IMR-90 (cell line): ENCODE data around the gene HS6ST2. TPM values are rescaled to one million over a fixed set of nuclear protein-coding genes. Genes with fewer than 3 reads are reported as not detected.

Experiments
- ATAC-seq: fragments of 200-7000 bp; cut with Tn5 transposase; 2 replicates; pipeline ENCODE4 v1.9.1; 2020; ENCODE audit warnings: low read depth, mild to moderate bottlenecking, moderate library complexity
- BruUV-seq: library from RNA; stranded (reverse); fragments of 400-500 nt; replicated peaks from 2 replicates; lab custom pipeline; 2021; lab: Mats Ljungman, UMichigan
- CTCF ChIA-PET: fragments of 300-600 bp; formaldehyde crosslinking; extraction: SDS; loops from one replicate; lab custom pipeline; 2021; ENCODE audit warnings: antibody characterized with exemption; lab: Yijun Ruan, JAX
- POLR2A ChIA-PET: fragments of 300-600 bp; sonication (Branson Sonifier 250); formaldehyde crosslinking; loops from one replicate; lab custom pipeline; 2022; ENCODE audit warnings: antibody characterized with exemption; ENCODE audit not compliant: unreplicated experiment; lab: Charles Lee
- DNase-seq: peaks from one replicate; pipeline ENCODE4 v3.0.0; 2013
- H2AFZ ChIP-seq: replicated peaks from 2 replicates; pipeline ENCODE3; 2013; ENCODE audit warnings: low read length, mild to moderate bottlenecking; ENCODE audit not compliant: poor library complexity
- H2AK5ac ChIP-seq: 2 replicates; pipeline ENCODE4 v1.6.1; 2013; ENCODE audit warnings: low read depth, low read length, inconsistent platforms
- H2AK9ac ChIP-seq: replicated peaks from 2 replicates; pipeline ENCODE3; 2013; ENCODE audit warnings: mild to moderate bottlenecking, low read depth, low read length, moderate library complexity; ENCODE audit not compliant: poor library complexity
- H2BK120ac ChIP-seq: 2 replicates; pipeline ENCODE4 v1.6.1; 2013; ENCODE audit warnings: low read depth, low read length, inconsistent platforms
- H2BK15ac ChIP-seq: 3 replicates; pipeline ENCODE4 v1.6.1; 2013; ENCODE audit warnings: low read depth, low read length, inconsistent platforms
- H2BK20ac ChIP-seq: 2 replicates; pipeline ENCODE4 v1.6.1; 2013; ENCODE audit warnings: low read depth, mild to moderate bottlenecking, inconsistent platforms, low read length, moderate library complexity
- H2BK5ac ChIP-seq: 2 replicates; pipeline ENCODE4 v1.6.1; 2013; ENCODE audit warnings: mild to moderate bottlenecking, low read depth, low read length, inconsistent platforms; ENCODE audit not compliant: poor library complexity, severe bottlenecking
- H3K14ac ChIP-seq: replicated peaks from 2 replicates; pipeline ENCODE4 v1.6.1; 2013; ENCODE audit warnings: low read depth, low read length, inconsistent platforms
- H3K18ac ChIP-seq: 2 replicates; pipeline ENCODE4 v1.6.1; 2013; ENCODE audit warnings: low read depth, low read length, control low read depth
- H3K23ac ChIP-seq: 2 replicates; pipeline ENCODE4 v1.6.1; 2013; ENCODE audit warnings: low read depth, low read length, inconsistent platforms
- H3K27ac ChIP-seq: 2 replicates; pipeline ENCODE4 v1.5.1; 2013; ENCODE audit warnings: mild to moderate bottlenecking, control low read depth, low read length; ENCODE audit not compliant: insufficient read depth
- H3K27me3 ChIP-seq: 2 replicates; pipeline ENCODE4 v1.6.1; 2013; ENCODE audit warnings: low read length; ENCODE audit not compliant: control insufficient read depth, insufficient read depth
- H3K36me3 ChIP-seq: 2 replicates; pipeline ENCODE4 v1.6.1; 2013; ENCODE audit warnings: low read length, mixed read lengths; ENCODE audit not compliant: control insufficient read depth, insufficient read depth
- H3K4ac ChIP-seq: 2 replicates; pipeline ENCODE4 v1.6.1; 2013; ENCODE audit warnings: low read depth, low read length, inconsistent platforms
- H3K4me1 ChIP-seq: 2 replicates; pipeline ENCODE4 v1.6.1; 2013; ENCODE audit warnings: low read length, mixed read lengths; ENCODE audit not compliant: control insufficient read depth, insufficient read depth
- H3K4me2 ChIP-seq: 2 replicates; pipeline ENCODE4 v1.6.1; 2013; ENCODE audit warnings: low read depth, mild to moderate bottlenecking, control low read depth, low read length, moderate library complexity
- H3K4me3 ChIP-seq: 2 replicates; pipeline ENCODE4 v1.5.1; 2013; ENCODE audit warnings: low read depth, mild to moderate bottlenecking, control low read depth, low read length, moderate library complexity; ENCODE audit not compliant: insufficient read depth
- H3K56ac ChIP-seq: 2 replicates; pipeline ENCODE4 v1.6.1; 2013; ENCODE audit warnings: low read length, inconsistent platforms; ENCODE audit not compliant: insufficient read depth; ENCODE audit errors: extremely low read depth
- H3K79me1 ChIP-seq, 2 experiments: 2 replicates each; pipeline ENCODE4 v1.6.1; 2013; ENCODE audit warnings: low read length in 2 of 2, inconsistent platforms in 1 of 2, low read depth in 1 of 2
- H3K9ac ChIP-seq: 2 replicates; pipeline ENCODE4 v1.6.1; 2013; ENCODE audit warnings: low read depth, low read length, control low read depth
- H3K9me1 ChIP-seq: 2 replicates; pipeline ENCODE4 v1.6.1; 2013; ENCODE audit warnings: low read length, inconsistent platforms; ENCODE audit not compliant: insufficient read depth
- H3K9me3 ChIP-seq: 2 replicates; pipeline ENCODE4 v1.6.1; 2013; ENCODE audit warnings: low read length; ENCODE audit not compliant: control insufficient read depth, insufficient read depth
- H4K20me1 ChIP-seq: 2 replicates; pipeline ENCODE4 v1.6.1; 2013; ENCODE audit warnings: low read length, inconsistent platforms; ENCODE audit not compliant: insufficient read depth
- H4K5ac ChIP-seq: 2 replicates; pipeline ENCODE4 v1.6.1; 2013; ENCODE audit warnings: mild to moderate bottlenecking, low read depth, low read length, control low read depth
- H4K8ac ChIP-seq, 2 experiments: 2 replicates each; pipeline ENCODE4 v1.6.1; 2013; ENCODE audit warnings: low read depth in 2 of 2, low read length in 2 of 2, control low read depth in 1 of 2, inconsistent platforms in 1 of 2
- H4K91ac ChIP-seq: 2 replicates; pipeline ENCODE4 v1.6.1; 2013; ENCODE audit warnings: low read depth, low read length, inconsistent platforms; ENCODE audit not compliant: insufficient read depth
- BHLHE40 ChIP-seq: fragments of 150-350 bp; IDR thresholded peaks from 2 replicates; pipeline ENCODE4 v1.6.1; 2016; ENCODE audit warnings: mild to moderate bottlenecking, low read depth, low read length
- CEBPB ChIP-seq: IDR thresholded peaks from 2 replicates; pipeline ENCODE4 v1.6.1; 2012; ENCODE audit warnings: low read depth, low read length, improper control_type of control experiment
- CHD1 ChIP-seq: IDR thresholded peaks from 2 replicates; pipeline ENCODE4 v1.6.1; 2012; ENCODE audit warnings: low read depth, low read length, improper control_type of control experiment
- CTCF ChIP-seq: conservative IDR thresholded peaks from 2 replicates; pipeline ENCODE4 v1.5.1; 2012; ENCODE audit warnings: mild to moderate bottlenecking, low read depth, low read length, improper control_type of control experiment
- ELK1 ChIP-seq: fragments of 150-350 bp; IDR thresholded peaks from 2 replicates; pipeline ENCODE4 v1.6.1; 2016; ENCODE audit warnings: low read depth, mild to moderate bottlenecking, low read length, moderate library complexity, borderline replicate concordance
- FOS ChIP-seq: fragments of 150-350 bp; IDR thresholded peaks from 2 replicates; pipeline ENCODE4 v1.6.1; 2016; ENCODE audit warnings: low read depth, low read length
- MAFK ChIP-seq: IDR thresholded peaks from 2 replicates; pipeline ENCODE4 v1.6.1; 2012; ENCODE audit warnings: low read depth, low read length, improper control_type of control experiment
- MAZ ChIP-seq: IDR thresholded peaks from 2 replicates; pipeline ENCODE4 v1.6.1; 2012; ENCODE audit warnings: low read depth, mild to moderate bottlenecking, low read length, improper control_type of control experiment, moderate library complexity, borderline replicate concordance
- MXI1 ChIP-seq: IDR thresholded peaks from 2 replicates; pipeline ENCODE4 v1.6.1; 2012; ENCODE audit warnings: low read depth, mild to moderate bottlenecking, low read length, moderate library complexity, borderline replicate concordance
- POLR2A ChIP-seq: IDR thresholded peaks from 2 replicates; pipeline ENCODE4 v1.6.1; 2012; ENCODE audit warnings: mild to moderate bottlenecking, low read depth, low read length
- RAD21 ChIP-seq: IDR thresholded peaks from 2 replicates; pipeline ENCODE4 v1.6.1; 2012; ENCODE audit warnings: low read length, improper control_type of control experiment
- RCOR1 ChIP-seq: IDR thresholded peaks from 2 replicates; pipeline ENCODE4 v1.6.1; 2012; ENCODE audit warnings: mild to moderate bottlenecking, low read length, improper control_type of control experiment; ENCODE audit not compliant: insufficient replicate concordance
- RFX5 ChIP-seq: IDR thresholded peaks from 2 replicates; pipeline ENCODE4 v1.8.0; 2012; ENCODE audit warnings: low read depth, mild to moderate bottlenecking, low read length, moderate library complexity
- SMC3 ChIP-seq: fragments of 150-350 bp; IDR thresholded peaks from 2 replicates; pipeline ENCODE4 v1.6.1; 2016; ENCODE audit warnings: low read depth, mild to moderate bottlenecking, antibody characterized with exemption, low read length, moderate library complexity
- USF2 ChIP-seq: fragments of 150-350 bp; IDR thresholded peaks from 2 replicates; pipeline ENCODE4 v1.6.1; 2017; ENCODE audit warnings: mild to moderate bottlenecking, antibody characterized with exemption, low read length, low read depth
- WGBS, 2 experiments: methylation state at CpG; one replicate each; pipeline versions ENCODE4 v1.1.5 to v1.1.7; 2013; ENCODE audit warnings: missing lambda C conversion rate in 2 of 2; ENCODE audit not compliant: insufficient read length in 1 of 2; ENCODE audit errors: extremely low coverage in 2 of 2; 5-methylcytosine and 5-hydroxymethylcytosine counted together
- dilution Hi-C: fragments of 300-500 bp; cut with HindIII; formaldehyde crosslinking; loops from one replicate; pipeline ENCODE4 v1.14.3; 2018; ENCODE audit warnings: low sequenced_read_pairs; ENCODE audit not compliant: unreplicated experiment
- in situ Hi-C: fragments of 300-500 bp; cut with MboI; formaldehyde crosslinking; loops from 3 replicates; pipeline ENCODE4 v1.14.3; 2019; ENCODE audit warnings: low sequenced_read_pairs, inconsistent platforms, mixed read lengths
- intact Hi-C: fragments of 100-400 bp; cut with micrococcal nuclease; formaldehyde crosslinking; loops from 2 replicates; pipeline ENCODE4 v1.10.0; 2022
- polyA plus RNA-seq, 3 experiments: library from polyadenylated mRNA; depleted of rRNA; stranded (reverse); fragments of >200 nt; gene quantifications; 2 replicates each; pipeline ENCODE4 v1.2.3, GENCODE V29; 2012; ENCODE audit warnings: low replicate concordance in 1 of 3
- total RNA-seq: library from RNA; depleted of rRNA; stranded (reverse); fragments of >200 nt; gene quantifications from 2 replicates; pipeline ENCODE4 v1.2.3, GENCODE V29; 2012

HS6ST2 gene
- total and polyA plus RNA-seq, 2 of the 4 experiments (the other 2 are of a cell fraction), result not detected

- Histone ChIP-seq H3K18ac (no peak overlapping the region), H3K27me3 (peaks cover 13% of the 10 kb centered on the region), H2AK5ac (no peak overlapping the region), H2BK20ac (no peak overlapping the region), H3K79me1 (no peaks in the 10 kb centered on the region), H3K36me3 (no peaks in the 10 kb centered on the region), H3K23ac (no peak overlapping the region), H3K9me1 (no peaks in the 10 kb centered on the region), H4K20me1 (no peaks in the 10 kb centered on the region), H2BK5ac (no peak overlapping the region), H4K5ac (no peak overlapping the region), H3K4me3 (no peak overlapping the region), H4K8ac (no peak overlapping the region), H3K14ac (no peak overlapping the region), H3K4me2 (no peak overlapping the region), H3K4me1 (no peaks in the 10 kb centered on the region), H2AFZ (no peak overlapping the region), H3K4ac (no peak overlapping the region), H4K91ac (no peak overlapping the region), H3K9me3 (no peaks in the 10 kb centered on the region), H3K56ac (no peak overlapping the region), H3K27ac (no peak overlapping the region), H3K9ac (no peak overlapping the region), H2BK15ac (no peak overlapping the region), H2BK120ac (no peak overlapping the region), H2AK9ac (no peak overlapping the region)
- no TSS peak for BruUV-seq
- intact Hi-C loops (no loop called here), dilution Hi-C loops (no loop called here), in situ Hi-C loops (no loop called here)
- ATAC-seq (no peak), DNase-seq (no peak)
- POLR2A ChIA-PET, result no interaction called here
- WGBS, 2 experiments, result no CpG with 5 or more reads among the region's 6 CpGs
- CTCF ChIA-PET, result no interaction called here
- no peak for TF ChIP-seq USF2
- TF ChIP-seq BHLHE40, result no peak
- no peak for TF ChIP-seq RFX5
- no peak for TF ChIP-seq CTCF
- no peak for TF ChIP-seq RCOR1
- TF ChIP-seq CEBPB, result no peak
- TF ChIP-seq SMC3, result no peak
- no peak for TF ChIP-seq MXI1
- no peak for TF ChIP-seq MAFK
- TF ChIP-seq ELK1, result no peak
- no peak for TF ChIP-seq MAZ
- no peak for TF ChIP-seq FOS
- TF ChIP-seq CHD1, result no peak
- no peak for TF ChIP-seq RAD21
- no peak for TF ChIP-seq POLR2A
These were observed 268.5 kb downstream of the HS6ST2 start for GRCh38 chrX:132689612-132690563.
